ENCODE data around the gene NRAS.
A peak's percentile ranks its signal among the peaks of the same experiment; 100 is the strongest.

NRAS gene

DNA sequence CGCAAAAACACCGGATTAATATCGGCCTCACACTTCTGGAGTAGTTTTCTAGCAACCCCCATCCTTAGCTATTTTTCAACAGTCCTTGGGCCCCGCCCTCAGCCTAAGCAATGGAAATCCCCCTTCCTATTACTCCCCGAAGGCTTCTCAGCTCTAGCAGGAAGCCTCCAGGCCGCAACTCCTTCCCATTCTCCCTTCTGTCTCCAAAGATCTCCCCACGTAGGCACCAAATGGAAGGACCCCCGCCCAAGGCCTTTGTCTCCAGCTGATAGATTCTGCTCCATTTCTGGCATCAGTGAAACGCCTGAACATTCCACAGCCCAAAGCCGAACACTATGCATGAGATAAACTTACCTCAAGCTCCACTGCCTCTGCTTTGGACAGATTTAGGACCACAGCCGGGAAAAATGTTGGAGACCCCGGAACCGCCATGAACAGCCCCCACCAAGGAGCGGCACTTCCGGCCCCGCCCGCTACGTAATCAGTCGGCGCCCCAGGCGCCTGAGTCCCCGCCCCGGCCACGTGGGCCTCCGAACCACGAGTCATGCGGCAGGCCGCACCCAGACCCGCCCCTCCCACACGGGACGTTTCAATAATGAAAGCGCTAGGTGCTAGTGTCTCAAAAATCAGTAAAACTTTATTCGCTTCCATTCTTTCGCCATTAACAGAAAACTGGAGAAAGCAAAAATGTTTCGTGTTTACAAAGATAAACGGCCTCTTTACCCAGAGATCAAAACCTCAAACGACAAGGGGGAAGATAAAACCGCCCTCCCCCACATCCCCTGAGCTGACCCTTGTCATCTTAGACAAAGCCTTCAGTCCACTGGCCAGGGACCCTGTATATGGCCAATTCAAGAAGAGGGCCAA is at the start of gene NRAS:
Gene NRAS, minus strand, starts transcription at position 468 of the 867 bp plus-strand sequence. CDS start 611 bp downstream, outside the sequence.
- DNase-seq: peak; percentile 94

- DNase-seq: no peak
These were observed 48.1 kb upstream of the NRAS start for GRCh38 chr1:114764689-114765088.

DNA sequence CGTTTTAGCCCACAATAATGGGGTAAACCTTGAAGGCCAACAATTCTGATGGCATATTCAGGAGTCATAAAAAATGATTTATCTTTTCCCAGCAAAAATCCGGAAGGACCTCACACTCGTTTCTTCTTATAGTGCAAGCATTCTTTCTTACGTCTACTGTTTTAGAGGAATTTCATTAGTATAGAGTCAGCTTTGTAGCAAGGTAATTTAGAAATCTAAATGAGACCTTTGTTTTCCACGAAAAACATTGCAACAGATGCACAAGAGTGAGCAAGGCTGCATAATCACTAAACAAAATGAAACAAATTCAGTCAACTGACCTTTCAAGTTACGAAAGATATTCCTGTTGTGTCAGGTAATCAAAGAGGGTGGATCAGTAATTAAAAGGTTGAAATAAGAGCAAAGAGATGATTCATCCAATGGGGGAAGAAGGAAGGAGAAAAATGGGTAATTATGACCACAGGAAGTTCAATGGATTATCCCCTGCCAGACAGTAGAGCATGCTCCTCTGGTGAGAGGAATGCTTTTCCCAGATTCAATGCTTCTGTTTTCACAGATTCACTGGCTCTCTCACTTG is 41.8 kb upstream of the NRAS start:
- DNase-seq: no peak

DNA sequence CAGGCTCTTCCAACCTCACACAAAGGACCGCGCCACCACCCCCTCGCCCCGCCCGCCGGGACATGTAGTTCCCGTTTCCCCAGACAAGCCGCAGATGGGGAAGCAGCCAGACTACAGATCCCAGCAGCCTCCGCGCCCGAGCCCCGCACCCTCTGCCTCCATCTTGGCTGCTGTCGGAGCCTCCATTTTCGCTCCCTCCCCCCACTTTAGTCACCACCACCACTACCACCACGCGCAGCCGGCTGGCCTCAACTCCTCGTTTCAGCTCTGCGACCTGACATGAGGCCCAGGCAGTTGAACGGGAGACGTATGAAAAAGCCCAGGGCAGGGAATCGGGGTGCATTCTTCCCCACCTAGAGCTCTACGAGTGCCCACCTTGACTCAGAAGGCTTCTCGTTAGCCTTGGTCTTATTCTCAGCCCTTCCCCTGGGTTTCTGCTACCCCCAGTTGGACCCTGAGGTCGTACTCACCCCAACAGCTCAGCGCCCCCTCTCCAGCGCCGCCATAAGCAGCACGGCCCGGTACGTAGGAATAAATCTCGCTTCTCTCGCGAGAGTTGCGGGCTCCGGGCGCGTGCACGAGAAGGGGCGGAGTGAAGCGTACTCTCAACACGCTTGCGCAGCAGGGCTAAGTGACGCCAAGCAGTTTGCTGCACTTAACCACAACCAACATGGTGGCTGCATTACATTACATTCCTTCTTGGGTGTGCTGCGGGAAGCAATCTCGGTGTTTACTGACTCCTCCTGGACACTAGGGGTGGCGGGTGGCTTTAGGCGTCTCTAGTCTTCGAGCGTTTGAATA is 41.1 kb upstream of the NRAS start, which contains the start of gene CSDE1:
Gene CSDE1, minus strand, starts transcription at position 530 of the 801 bp plus-strand sequence. CDS start 18,094 bp downstream, outside the sequence.
- peak; percentile 97 for DNase-seq

DNA sequence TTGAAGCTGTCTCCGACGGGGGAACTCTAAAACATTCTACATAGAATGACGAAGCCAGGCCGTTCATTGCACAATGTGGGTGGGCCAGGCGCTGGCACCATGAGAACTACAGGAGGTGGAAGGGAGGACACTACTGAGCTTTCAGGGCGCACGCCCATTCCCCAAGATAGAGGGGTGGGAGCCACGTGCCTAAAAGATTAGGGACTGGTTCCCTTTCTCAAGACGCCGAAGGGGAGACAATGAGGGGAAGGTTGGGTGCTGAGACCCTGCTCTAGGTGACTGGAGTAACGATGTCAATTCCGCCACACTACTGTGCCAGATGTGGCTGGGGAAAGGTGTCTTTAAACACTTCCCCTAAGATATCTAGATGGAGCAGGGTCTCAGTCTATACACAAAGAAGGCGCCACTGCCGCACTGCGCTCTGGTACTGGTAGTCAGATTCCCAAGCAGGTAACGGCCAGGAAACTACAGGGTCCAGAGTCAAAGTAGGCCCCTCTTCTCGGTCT is 40.4 kb upstream of the NRAS start:
- peak; percentile 30 for DNase-seq

DNA sequence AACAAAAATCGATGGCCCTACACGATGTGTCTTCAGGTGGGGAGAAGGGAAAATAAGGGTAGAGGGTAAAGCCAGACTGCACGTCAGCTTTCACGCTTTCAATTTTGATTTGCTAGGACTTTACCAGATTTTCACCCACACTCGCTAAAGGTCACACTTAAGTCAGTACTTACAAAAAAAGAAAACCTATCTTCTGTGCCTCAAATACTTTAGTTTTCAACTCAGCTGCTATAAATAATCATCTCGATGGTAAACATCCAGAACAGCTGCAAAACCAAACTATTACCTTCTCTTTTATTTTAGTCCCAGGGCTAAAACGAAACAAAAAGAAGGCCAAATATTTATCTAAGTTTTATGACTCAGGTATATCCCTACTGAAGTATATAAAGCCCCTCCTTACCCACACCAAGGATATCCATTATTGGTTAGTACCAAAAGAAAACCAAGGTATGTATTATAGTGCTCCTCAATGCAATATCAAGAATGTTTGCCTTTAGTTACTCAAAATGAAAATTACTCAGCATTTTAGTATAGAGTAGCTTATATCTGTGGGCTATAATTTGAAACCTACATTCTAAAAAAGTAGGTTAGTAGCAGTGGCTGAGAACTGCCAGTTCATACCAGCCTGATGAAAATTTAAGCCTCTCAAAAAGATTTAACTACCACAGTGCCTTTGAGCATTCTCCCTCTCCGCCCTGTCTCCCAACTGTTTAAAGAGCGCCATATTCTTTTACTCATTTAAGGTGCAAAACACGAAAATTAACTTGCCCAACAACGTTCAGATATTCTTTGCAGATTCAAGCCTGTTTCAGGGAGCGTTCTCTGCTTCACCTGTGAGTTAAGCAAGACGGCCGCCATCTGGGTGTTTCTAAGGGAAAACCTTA is 39.7 kb upstream of the NRAS start:
- DNase-seq: no peak

DNA sequence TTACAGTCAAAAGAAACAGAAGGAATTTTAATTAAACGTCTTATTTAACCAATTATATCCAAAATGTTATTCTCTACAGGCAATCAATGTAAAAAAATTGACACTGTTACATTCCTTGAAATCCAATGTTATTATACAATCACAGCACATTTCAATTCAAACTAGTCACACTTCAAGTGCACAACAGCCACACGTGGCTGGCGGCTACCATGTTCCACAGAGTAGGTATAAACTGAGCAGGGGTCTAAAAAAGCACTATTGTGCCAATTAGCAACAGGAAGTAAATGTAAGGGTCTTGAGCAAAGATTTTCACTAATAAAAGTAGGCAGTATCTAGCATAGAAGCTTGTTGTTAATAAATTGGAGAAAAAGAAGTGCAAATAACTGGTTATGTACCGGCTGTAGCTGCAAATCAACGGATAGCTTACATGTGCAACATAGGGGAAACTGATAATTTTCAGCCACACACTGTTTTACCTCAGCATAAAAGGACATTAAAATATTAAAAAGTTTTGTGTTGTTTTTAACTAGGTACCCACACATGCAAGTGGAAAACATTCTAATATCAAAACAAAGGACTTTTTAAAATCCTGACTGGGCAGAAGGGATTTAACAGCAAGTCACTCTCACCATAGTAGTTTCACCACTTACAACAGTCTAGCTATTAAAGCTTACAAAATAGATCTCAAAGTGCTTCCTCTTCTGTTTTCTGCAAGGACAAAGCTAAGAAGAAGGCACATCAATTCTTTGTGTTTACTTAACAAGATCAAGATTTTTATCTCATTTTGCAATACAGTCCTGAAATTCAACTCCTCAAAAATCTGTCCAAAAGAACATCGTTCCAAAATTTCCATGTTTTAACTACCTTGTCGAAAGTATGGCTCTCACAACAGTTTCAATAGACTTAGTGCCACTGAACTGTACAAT is 38.7 kb upstream of the NRAS start:
- DNase-seq: no peak

DNA sequence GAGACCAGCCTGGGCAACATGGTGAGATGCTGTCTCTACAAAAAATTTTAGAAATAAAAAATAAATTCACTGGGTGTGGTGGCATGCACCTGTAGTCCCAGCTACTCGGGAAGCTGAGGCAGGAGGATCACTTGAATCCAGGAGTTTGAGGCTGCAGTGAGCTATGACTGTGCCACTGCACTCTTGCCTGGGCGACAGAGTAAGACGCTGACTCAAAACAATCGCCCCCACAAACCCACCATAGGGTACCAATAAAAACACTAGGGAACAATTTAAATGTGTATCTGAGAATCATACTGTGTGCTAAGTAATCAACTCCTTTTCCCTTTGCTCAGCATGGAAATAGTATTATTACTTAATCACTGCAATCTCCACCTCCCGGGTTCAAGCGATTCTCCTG is 37.1 kb upstream of the NRAS start:
- DNase-seq: peak; percentile 25

DNA sequence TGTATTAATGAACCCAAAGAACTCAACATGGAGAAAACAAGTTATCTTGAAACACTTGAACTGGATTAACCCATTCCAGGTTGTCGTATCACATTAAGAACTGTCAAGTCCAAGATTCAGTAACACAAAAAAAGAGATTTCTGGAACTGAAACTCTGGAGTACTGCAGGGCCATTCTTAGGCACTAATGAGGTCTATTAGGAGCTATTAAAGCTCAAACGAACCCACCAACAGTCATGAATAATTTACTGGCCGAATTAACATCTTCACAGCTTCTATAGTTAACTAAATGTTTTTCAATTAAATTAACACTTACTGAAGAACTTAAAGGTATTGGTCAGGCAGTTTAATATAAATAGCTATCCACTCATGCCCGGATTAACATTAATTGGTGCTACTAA is 36.6 kb upstream of the NRAS start:
- no peak for DNase-seq

GRCh38 chr1:114750780-114751179 is 34.2 kb upstream of the NRAS start:
- no peak for DNase-seq

DNA sequence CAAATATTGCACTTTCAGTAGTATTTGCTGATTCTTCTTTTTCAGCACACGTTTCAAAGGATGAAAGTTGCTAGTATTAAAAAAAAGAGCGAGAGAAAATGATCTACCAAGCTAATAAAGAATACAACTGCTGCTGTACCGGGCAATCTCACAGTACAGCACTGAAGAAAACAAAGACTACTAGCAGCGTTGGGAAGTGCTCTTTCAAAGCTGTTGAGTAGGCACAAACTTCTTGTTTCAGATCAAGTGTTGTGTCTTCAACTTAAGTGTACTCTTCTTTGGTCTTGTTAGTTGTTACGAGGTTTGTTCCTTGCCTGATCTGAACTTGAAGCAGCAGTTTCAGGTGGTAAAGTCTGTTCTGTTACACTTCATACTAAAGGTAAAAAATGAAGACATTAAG is 33.3 kb upstream of the NRAS start:
- DNase-seq: no peak

- peak; percentile 10 for DNase-seq
These were observed 30.0 kb upstream of the NRAS start for GRCh38 chr1:114746450-114747121.

- no peak for DNase-seq
These were observed 28.7 kb upstream of the NRAS start for GRCh38 chr1:114745291-114745690.

DNA sequence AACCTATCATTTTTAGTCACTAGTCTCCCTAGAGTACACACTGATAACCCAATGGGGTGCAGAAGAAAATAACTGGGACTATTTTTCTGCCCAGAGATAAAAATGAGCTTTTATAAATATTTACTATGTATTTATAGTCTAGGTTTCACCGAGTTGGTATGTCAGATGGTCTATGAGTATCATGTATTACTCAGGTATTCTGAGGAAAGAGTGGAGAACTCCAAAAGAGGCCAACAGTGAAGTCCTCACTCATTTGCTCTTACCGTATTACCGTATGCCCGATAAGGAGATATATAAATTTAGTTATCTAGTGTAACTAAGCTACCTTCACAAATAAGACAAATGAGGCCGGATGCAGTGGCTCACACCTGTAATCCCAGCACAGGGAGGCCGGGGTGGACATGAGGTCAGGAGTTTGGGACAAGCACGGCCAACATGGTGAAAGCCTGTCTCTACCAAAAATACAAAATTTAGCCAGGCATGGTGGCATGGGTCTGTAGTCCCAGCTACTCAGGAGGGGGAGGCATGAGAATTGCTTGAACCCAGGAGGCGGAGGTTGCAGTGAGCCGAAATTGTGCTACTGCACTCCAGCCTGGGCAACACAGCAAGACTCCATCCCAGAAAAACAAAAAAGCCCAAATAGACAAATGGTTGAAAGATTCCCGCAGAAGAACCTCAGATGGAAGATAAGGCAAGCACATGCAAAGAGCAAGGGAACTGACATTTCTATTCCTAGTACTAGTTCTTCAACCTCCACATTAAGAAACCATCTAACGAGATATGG is 25.6 kb upstream of the NRAS start:
- DNase-seq: no peak

- DNase-seq: no peak
These were observed 23.8 kb upstream of the NRAS start for GRCh38 chr1:114740331-114740730.

- no peak for DNase-seq
These were observed 20.8 kb upstream of the NRAS start for GRCh38 chr1:114737314-114737849.

GRCh38 chr1:114735479-114735878 is 18.9 kb upstream of the NRAS start:
- no peak for DNase-seq

DNA sequence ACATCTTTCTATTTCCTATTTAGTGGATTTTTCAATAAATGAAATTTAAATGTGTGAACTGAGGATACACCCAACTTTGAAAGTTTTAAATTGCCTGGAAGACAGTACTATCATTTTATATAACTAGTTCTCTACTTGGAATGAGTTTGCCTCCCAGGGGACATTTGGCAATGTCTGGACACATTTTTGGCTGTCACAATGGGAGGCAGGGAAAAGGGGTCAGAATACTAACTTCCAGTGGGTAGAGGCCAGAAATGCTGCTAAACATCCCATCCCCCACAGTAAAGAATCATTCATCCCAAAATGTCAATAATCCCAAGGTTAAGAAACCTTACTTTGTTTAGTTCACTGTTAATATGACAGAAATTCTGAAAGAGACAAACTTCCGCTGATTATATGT is 13.2 kb upstream of the NRAS start:
- no peak for DNase-seq

DNA sequence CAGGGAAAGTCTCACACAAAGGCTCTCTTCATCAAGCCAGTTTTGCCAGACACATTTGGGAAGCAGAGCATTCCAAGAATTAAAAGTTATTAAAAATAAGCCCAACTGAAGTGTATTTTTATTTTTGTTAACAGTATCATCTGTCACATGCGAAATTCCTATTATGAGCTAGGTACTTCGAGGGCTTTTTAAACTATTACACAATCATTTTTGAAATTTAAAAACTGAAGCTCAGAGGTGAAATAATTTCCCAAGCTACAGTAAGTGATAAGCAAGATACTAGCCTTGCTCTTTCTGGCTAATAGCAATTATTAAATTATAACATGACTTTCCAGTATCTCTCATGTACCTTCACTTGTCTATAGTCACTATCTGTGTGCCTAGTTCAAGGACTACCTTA is 12.0 kb upstream of the NRAS start:
- no peak for DNase-seq

Measured in stimulated activated CD4-positive, alpha-beta T cell treated with anti-CD3 and anti-CD28 coated beads, Interleukin-1b, Interleukin-23, amount 100 ng/mL, for 48 hours (primary cell).